Measurements from ENCODE around the gene BRAT1. TPM values are rescaled to one million over a fixed set of nuclear protein-coding genes. Genes with fewer than 3 reads are reported as not detected.

Gene BRAT1
- total RNA-seq, 1 experiment from 2014 or later: 53.9 TPM

DNA sequence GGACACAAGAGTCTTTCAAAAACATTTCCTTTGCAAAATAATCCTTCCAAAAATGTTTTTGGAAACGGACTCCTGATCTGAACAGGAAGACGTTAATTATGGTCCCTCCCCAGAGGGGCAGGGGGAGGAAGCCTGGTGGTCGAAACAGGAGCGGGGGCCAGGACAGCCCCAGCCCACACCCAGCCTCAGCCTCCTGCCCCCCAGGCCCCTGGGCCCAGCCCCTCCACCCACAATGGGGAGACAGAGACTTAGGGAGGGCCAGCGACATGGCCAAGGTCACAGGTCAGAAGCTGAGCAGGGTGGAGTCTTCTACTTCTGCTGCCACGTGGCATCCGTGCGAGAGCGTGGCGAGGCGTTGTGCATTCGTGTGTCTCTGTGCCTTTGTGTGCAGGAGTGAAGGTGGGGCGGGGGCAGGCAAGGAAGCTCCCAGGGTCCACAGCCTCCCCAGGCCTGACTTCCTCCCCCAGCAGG lies 65.1 kb downstream of the BRAT1 start:
- Histone ChIP-seq H3K4me2 (no peak overlapping the region), H3K9me3 (ENCODE audit: insufficient read depth, low read depth) (no peaks in the 10 kb centered on the region), H3K4me1 (replicated peaks; ENCODE audit: insufficient read depth) (peaks cover 12% of the 10 kb centered on the region; the same call in 1 of the 2 replicates), H3F3A (ENCODE audit: insufficient read depth, low read depth) (no peaks in the 10 kb centered on the region), H3K79me2 (ENCODE audit: low read depth) (no peaks in the 10 kb centered on the region), H3K9me2 (ENCODE audit: insufficient read depth) (no peaks in the 10 kb centered on the region), H2AFZ (no peak overlapping the region), H3K36me3 (ENCODE audit: low read depth) (no peaks in the 10 kb centered on the region), H3K4me3 (no peak overlapping the region), H3K27ac (no peak overlapping the region), H3K27me3 (ENCODE audit: insufficient read depth, low read depth) (peaks cover 7% of the 10 kb centered on the region; the same call in 1 of the 2 replicates), H4K20me1 (ENCODE audit: insufficient read depth) (no peaks in the 10 kb centered on the region)
- intact Hi-C loops (cut with micrococcal nuclease; ENCODE audit: unreplicated experiment): no loop called here
- TF ChIP-seq, protein P1, sequence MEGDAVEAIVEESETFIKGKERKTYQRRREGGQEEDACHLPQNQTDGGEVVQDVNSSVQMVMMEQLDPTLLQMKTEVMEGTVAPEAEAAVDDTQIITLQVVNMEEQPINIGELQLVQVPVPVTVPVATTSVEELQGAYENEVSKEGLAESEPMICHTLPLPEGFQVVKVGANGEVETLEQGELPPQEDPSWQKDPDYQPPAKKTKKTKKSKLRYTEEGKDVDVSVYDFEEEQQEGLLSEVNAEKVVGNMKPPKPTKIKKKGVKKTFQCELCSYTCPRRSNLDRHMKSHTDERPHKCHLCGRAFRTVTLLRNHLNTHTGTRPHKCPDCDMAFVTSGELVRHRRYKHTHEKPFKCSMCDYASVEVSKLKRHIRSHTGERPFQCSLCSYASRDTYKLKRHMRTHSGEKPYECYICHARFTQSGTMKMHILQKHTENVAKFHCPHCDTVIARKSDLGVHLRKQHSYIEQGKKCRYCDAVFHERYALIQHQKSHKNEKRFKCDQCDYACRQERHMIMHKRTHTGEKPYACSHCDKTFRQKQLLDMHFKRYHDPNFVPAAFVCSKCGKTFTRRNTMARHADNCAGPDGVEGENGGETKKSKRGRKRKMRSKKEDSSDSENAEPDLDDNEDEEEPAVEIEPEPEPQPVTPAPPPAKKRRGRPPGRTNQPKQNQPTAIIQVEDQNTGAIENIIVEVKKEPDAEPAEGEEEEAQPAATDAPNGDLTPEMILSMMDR (conservative IDR thresholded peaks at IDR 0.05): no peak
- no peak for TF ChIP-seq EZH2 (IDR thresholded peaks at IDR 0.05; ENCODE audit: low read depth)
- DNase-seq: no peak
- no TSS peak for BruUV-seq (replicated peaks)
- ChIA-PET CTCF (no interaction called here), POLR2A (ENCODE audit: unreplicated experiment) (no interaction called here)

DNA sequence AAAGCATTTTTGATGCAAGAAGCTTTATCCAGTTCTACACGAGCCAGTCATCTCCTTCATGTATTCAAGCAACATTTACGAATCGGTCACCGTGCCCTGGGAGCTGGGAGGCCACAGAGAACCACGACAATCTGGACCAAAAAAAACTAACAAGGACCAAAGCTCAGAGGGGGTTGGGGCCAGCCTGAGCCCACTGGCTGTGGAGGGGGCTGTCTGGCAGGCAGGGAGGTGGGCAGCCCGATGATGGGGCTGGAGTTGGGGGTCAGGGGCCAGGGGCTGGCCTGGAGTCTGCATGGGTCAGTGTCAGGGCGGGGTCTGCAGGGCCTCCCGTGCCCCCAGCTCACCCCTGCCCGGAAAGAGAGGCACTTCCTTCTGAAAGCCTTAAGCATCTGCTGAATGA lies 66.6 kb downstream of the BRAT1 start:
- Histone ChIP-seq H3K9me2 (ENCODE audit: insufficient read depth) (no peaks in the 10 kb centered on the region), H3F3A (ENCODE audit: insufficient read depth, low read depth) (peaks cover 5% of the 10 kb centered on the region; the same call in 1 of the 2 replicates), H3K4me1 (replicated peaks; ENCODE audit: insufficient read depth) (peaks cover 5% of the 10 kb centered on the region; the same call in 1 of the 2 replicates), H3K27ac (no peak overlapping the region), H3K36me3 (ENCODE audit: low read depth) (no peaks in the 10 kb centered on the region), H3K4me2 (no peak overlapping the region), H3K79me2 (ENCODE audit: low read depth) (no peaks in the 10 kb centered on the region), H2AFZ (no peak overlapping the region), H3K4me3 (no peak overlapping the region), H3K27me3 (ENCODE audit: insufficient read depth, low read depth) (no peaks in the 10 kb centered on the region), H4K20me1 (ENCODE audit: insufficient read depth) (no peaks in the 10 kb centered on the region), H3K9me3 (ENCODE audit: insufficient read depth, low read depth) (no peaks in the 10 kb centered on the region)
- TF ChIP-seq, protein P1 (conservative IDR thresholded peaks at IDR 0.05): no peak
- TF ChIP-seq EZH2 (IDR thresholded peaks at IDR 0.05; ENCODE audit: low read depth): no peak
- CTCF ChIA-PET: interaction anchor here (0.7 kb wide), 1 partner anchor 87 kb away, joined by 9 read pairs; no protein-coding TSS in a partner anchor
- DNase-seq: no peak
- POLR2A ChIA-PET (ENCODE audit: unreplicated experiment): no interaction called here
- intact Hi-C loops (cut with micrococcal nuclease; ENCODE audit: unreplicated experiment): no loop called here
- BruUV-seq (replicated peaks): no TSS peak

DNA sequence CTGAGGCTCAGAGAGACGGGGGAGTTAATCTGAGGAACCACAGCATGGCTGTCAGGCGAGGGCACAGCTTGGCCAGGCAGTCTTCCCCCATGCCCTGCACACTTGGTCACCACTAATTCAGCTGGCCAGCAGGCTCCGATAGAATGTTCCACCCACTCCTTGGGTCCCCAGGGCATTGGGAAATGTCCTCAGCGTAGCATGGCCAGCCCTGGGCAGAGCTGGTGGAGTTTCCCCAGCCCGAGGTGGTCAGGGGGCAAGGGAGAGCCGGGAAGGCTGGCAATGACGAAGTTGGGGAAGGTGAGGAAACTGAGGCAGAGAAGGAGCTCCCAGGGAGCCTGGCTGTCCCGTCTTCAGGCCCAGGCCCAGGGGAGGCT lies 67.1 kb downstream of the BRAT1 start:
- Histone ChIP-seq H2AFZ (no peak overlapping the region), H3K27ac (no peak overlapping the region), H3K4me3 (no peak overlapping the region), H3K79me2 (ENCODE audit: low read depth) (no peaks in the 10 kb centered on the region), H3K4me1 (replicated peaks; ENCODE audit: insufficient read depth) (peaks cover under 1% of the 10 kb centered on the region; the same call in 1 of the 2 replicates), H3K9me3 (ENCODE audit: insufficient read depth, low read depth) (no peaks in the 10 kb centered on the region), H3K36me3 (ENCODE audit: low read depth) (no peaks in the 10 kb centered on the region), H3F3A (ENCODE audit: insufficient read depth, low read depth) (peaks cover 5% of the 10 kb centered on the region; the same call in 1 of the 2 replicates), H3K4me2 (no peak overlapping the region), H3K27me3 (ENCODE audit: insufficient read depth, low read depth) (no peaks in the 10 kb centered on the region), H3K9me2 (ENCODE audit: insufficient read depth) (no peaks in the 10 kb centered on the region), H4K20me1 (ENCODE audit: insufficient read depth) (no peaks in the 10 kb centered on the region)
- CTCF ChIA-PET: interaction anchor here (0.7 kb wide), 1 partner anchor 87 kb away, joined by 9 read pairs; no protein-coding TSS in a partner anchor
- TF ChIP-seq EZH2 (IDR thresholded peaks at IDR 0.05; ENCODE audit: low read depth): no peak
- TF ChIP-seq, protein P1 (conservative IDR thresholded peaks at IDR 0.05): no peak
- no peak for DNase-seq
- POLR2A ChIA-PET (ENCODE audit: unreplicated experiment): no interaction called here
- BruUV-seq (replicated peaks): no TSS peak
- intact Hi-C loops (cut with micrococcal nuclease; ENCODE audit: unreplicated experiment): no loop called here

Small RNAs within 50 kb of the gene (microRNA-seq; reads per million reads assigned to microRNA genes)
- not detected for gene MIR4648 (ENCODE audit: borderline number of aligned reads, borderline replicate concordance)

Other genes with a start within 250 kb of the BRAT1 start
- gene SNX8, start 241.1 kb downstream of the BRAT1 start, total RNA-seq (2021): 73.9 and 102 TPM in 2 replicates
- 299 and 302 TPM in 2 replicates for gene EIF3B, start 200.7 kb downstream of the BRAT1 start, total RNA-seq (2021)
- gene CHST12, start 151.9 kb downstream of the BRAT1 start, total RNA-seq (2021): 25.9 and 41.1 TPM in 2 replicates
- gene GRIFIN, start 79.1 kb downstream of the BRAT1 start, total RNA-seq (2021): not detected in 2 replicates
- gene LFNG, start 35.8 kb downstream of the BRAT1 start, total RNA-seq (2021): 21.3 and 24.7 TPM in 2 replicates
- 28.3 and 35.8 TPM in 2 replicates for gene IQCE, start 3.5 kb upstream of the BRAT1 start, total RNA-seq (2021)
- gene TTYH3, start 76.5 kb upstream of the BRAT1 start, total RNA-seq (2021): 109 and 114 TPM in 2 replicates
- gene AMZ1, start 132.7 kb upstream of the BRAT1 start, total RNA-seq (2021): 0.50 TPM in 1 of 2 replicates, not detected in the other